ENCODE measurements around the gene MAML2. TPM values are rescaled to one million over a fixed set of nuclear protein-coding genes. Genes with fewer than 3 reads are reported as not detected.

The MAML2 gene
- total and polyA plus RNA-seq, 9 of the 15 experiments (the other 6 are each of a cell fraction or from before 2014, with no cell fraction given) = 0.79 to 6.8 (median 4.8) TPM

GRCh38 chr11:96389720-96390487, 46.9 kb upstream of the MAML2 start, which contains the start of the genes CCDC82 and JRKL (continued):
- TF ChIP-seq, protein P1, sequence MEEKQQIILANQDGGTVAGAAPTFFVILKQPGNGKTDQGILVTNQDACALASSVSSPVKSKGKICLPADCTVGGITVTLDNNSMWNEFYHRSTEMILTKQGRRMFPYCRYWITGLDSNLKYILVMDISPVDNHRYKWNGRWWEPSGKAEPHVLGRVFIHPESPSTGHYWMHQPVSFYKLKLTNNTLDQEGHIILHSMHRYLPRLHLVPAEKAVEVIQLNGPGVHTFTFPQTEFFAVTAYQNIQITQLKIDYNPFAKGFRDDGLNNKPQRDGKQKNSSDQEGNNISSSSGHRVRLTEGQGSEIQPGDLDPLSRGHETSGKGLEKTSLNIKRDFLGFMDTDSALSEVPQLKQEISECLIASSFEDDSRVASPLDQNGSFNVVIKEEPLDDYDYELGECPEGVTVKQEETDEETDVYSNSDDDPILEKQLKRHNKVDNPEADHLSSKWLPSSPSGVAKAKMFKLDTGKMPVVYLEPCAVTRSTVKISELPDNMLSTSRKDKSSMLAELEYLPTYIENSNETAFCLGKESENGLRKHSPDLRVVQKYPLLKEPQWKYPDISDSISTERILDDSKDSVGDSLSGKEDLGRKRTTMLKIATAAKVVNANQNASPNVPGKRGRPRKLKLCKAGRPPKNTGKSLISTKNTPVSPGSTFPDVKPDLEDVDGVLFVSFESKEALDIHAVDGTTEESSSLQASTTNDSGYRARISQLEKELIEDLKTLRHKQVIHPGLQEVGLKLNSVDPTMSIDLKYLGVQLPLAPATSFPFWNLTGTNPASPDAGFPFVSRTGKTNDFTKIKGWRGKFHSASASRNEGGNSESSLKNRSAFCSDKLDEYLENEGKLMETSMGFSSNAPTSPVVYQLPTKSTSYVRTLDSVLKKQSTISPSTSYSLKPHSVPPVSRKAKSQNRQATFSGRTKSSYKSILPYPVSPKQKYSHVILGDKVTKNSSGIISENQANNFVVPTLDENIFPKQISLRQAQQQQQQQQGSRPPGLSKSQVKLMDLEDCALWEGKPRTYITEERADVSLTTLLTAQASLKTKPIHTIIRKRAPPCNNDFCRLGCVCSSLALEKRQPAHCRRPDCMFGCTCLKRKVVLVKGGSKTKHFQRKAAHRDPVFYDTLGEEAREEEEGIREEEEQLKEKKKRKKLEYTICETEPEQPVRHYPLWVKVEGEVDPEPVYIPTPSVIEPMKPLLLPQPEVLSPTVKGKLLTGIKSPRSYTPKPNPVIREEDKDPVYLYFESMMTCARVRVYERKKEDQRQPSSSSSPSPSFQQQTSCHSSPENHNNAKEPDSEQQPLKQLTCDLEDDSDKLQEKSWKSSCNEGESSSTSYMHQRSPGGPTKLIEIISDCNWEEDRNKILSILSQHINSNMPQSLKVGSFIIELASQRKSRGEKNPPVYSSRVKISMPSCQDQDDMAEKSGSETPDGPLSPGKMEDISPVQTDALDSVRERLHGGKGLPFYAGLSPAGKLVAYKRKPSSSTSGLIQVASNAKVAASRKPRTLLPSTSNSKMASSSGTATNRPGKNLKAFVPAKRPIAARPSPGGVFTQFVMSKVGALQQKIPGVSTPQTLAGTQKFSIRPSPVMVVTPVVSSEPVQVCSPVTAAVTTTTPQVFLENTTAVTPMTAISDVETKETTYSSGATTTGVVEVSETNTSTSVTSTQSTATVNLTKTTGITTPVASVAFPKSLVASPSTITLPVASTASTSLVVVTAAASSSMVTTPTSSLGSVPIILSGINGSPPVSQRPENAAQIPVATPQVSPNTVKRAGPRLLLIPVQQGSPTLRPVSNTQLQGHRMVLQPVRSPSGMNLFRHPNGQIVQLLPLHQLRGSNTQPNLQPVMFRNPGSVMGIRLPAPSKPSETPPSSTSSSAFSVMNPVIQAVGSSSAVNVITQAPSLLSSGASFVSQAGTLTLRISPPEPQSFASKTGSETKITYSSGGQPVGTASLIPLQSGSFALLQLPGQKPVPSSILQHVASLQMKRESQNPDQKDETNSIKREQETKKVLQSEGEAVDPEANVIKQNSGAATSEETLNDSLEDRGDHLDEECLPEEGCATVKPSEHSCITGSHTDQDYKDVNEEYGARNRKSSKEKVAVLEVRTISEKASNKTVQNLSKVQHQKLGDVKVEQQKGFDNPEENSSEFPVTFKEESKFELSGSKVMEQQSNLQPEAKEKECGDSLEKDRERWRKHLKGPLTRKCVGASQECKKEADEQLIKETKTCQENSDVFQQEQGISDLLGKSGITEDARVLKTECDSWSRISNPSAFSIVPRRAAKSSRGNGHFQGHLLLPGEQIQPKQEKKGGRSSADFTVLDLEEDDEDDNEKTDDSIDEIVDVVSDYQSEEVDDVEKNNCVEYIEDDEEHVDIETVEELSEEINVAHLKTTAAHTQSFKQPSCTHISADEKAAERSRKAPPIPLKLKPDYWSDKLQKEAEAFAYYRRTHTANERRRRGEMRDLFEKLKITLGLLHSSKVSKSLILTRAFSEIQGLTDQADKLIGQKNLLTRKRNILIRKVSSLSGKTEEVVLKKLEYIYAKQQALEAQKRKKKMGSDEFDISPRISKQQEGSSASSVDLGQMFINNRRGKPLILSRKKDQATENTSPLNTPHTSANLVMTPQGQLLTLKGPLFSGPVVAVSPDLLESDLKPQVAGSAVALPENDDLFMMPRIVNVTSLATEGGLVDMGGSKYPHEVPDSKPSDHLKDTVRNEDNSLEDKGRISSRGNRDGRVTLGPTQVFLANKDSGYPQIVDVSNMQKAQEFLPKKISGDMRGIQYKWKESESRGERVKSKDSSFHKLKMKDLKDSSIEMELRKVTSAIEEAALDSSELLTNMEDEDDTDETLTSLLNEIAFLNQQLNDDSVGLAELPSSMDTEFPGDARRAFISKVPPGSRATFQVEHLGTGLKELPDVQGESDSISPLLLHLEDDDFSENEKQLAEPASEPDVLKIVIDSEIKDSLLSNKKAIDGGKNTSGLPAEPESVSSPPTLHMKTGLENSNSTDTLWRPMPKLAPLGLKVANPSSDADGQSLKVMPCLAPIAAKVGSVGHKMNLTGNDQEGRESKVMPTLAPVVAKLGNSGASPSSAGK (IDR thresholded peaks at IDR 0.05) = peak; percentile 89
- TF ChIP-seq FOXA3 (CRISPR knock-in tag; conservative IDR thresholded peaks at IDR 0.05 in 1 of 2, IDR thresholded peaks at IDR 0.05 in 1 of 2) (peak in 1 of 2 experiments; percentile 43; a peak in 1 of 4 replicates), ZNF12 (CRISPR knock-in tag; IDR thresholded peaks at IDR 0.05) (no peak), ZSCAN29 (IDR thresholded peaks at IDR 0.05) (peak; percentile 63; the same call in 1 of the 2 replicates), AFF1 (IDR thresholded peaks at IDR 0.05; ENCODE audit: low read depth in 1 of 2, partially characterized antibody in 2 of 2) (peak in 1 of 2 experiments; percentile 82), YY1 (IDR thresholded peaks at IDR 0.05; ENCODE audit: borderline replicate concordance in 1 of 3, control insufficient read depth in 1 of 3, extremely low read depth in 1 of 3, insufficient read depth in 3 of 3, insufficient read length in 1 of 3, insufficient replicate concordance in 2 of 3, low read depth in 1 of 3, low read length in 2 of 3) (peak in 1 of 3 experiments; percentile 68), MAZ (CRISPR knock-in tag; conservative IDR thresholded peaks at IDR 0.05 in 1 of 2, IDR thresholded peaks at IDR 0.05 in 1 of 2) (peak; percentile 73 to 74; a peak in 3 of 4 replicates)

All from K562 (cell line).